HG03039 (cell line): Measurements from ENCODE around the gene EPYC.

Experiments used
- ATAC-seq: cut with Tn5 transposase; IDR thresholded peaks from one replicate; pipeline ENCODE4 v1.9.1; 2021; ENCODE audit warnings: mild to moderate bottlenecking, moderate library complexity; ENCODE audit not compliant: unreplicated experiment

Gene EPYC, protein sequence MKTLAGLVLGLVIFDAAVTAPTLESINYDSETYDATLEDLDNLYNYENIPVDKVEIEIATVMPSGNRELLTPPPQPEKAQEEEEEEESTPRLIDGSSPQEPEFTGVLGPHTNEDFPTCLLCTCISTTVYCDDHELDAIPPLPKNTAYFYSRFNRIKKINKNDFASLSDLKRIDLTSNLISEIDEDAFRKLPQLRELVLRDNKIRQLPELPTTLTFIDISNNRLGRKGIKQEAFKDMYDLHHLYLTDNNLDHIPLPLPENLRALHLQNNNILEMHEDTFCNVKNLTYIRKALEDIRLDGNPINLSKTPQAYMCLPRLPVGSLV

DNA sequence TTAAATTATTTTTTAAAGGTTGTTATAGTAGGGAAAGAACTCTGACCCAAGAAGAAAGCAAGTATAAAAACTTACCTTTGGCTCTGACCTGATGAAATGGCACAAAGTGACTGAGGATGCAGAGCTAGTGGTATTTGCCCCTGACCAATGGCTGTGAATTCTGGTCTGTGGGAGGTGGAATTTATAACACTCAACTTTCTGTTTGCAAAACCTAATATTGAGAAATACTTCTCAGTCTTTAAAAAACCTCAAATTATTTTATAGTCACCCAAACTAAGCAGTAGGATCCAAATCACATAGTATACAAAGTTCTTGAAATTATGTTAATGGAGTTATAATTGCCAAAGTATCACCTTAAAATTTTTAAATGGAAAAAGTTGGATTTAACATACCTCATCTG lies at the start of gene EPYC:
EPYC (minus strand) TSS at position 101 of the 400 bp plus-strand sequence. CDS start 2,407 bp downstream, outside the sequence.
- no peak for ATAC-seq

DNA sequence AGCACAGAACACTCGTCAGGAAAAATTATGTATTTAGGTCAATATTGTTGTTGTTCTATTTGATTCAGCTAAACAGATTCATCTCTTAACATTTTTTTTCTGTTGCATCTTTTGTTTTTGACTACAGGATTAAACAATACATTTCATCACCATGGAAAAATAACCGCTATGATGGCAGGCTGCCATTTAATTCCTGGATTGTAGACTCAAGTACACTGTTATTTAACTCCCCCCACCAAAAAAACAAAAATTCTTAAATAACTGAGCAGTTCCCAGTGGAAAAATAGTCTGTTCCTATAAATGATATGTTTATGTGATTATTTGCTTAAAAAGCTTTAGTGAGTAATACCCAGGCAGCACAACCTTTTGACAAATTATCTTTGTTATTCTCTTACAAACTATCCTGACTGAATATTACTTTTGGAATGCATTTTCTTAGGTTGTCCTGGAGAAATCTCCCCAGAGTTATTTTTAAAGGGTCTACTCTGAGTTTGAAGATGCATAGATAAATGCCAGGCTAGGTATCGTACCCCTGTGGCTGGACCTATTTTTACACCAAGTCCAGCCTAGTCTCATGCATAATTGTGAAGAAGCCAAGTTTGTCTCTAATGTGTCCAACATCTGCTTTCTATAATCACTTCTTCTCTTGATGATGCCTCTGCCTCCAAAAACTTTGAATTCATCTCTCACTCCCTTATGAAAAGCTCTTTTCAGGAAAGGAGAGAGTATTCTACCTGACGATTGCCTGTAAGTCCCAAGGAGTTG lies 49.4 kb upstream of the EPYC start:
- ATAC-seq, result no peak

DNA sequence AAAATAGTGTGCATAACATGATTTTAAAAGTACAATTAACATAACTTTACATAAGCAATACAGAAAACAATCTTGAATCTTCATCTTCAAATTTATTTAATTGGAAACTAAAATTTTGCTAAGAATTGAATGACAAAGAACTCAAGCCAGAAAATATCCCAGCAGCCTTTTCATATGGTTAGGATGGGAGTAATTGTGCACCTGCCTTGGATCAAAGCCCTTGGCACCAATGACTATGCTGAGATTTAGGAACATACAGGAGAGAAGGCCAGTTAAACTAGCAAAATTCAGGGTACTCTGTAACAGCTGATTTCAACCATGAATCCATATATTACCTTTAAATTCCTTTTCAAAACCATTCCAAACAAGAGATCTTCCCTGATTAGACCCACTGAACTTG lies 47.3 kb upstream of the EPYC start:
- ATAC-seq, result no peak

DNA sequence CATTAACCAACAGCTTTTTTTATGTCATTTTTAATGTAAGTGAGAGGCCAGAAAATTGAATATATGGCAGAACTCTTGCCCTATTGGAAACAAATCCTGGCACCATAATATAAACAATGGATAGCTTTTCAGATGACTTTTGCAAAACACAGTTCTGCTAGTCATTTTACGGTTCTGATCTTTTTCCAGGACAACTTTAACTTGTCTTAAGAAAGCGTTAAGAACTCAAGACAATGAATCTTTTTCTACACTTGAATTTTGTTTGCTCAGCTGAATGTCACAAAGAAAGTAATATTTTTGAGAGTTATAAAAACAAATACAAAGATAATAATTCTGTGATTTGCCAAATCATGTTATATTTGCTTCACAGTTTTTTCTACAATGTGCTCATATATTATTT lies 39.8 kb upstream of the EPYC start:
- ATAC-seq, result no peak

DNA sequence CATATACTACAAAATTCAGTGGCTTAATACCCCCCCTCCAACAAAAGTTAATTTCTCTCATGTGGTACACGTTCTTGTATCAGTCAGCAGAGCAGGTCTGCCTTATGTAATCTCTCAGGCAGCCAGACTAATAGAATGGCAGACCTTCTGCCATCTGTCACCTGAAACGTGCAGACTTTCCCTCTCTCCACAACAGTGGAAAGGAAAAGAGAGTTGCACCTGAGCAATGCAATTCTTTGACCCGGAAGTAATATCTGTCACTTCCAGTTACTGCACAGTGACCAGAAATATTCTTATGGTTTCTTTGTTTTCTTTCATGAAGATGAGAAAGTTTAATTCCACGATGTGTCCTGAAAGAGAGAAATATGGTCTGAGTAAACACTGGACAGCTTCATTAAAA lies 38.6 kb upstream of the EPYC start:
- ATAC-seq, result no peak

DNA sequence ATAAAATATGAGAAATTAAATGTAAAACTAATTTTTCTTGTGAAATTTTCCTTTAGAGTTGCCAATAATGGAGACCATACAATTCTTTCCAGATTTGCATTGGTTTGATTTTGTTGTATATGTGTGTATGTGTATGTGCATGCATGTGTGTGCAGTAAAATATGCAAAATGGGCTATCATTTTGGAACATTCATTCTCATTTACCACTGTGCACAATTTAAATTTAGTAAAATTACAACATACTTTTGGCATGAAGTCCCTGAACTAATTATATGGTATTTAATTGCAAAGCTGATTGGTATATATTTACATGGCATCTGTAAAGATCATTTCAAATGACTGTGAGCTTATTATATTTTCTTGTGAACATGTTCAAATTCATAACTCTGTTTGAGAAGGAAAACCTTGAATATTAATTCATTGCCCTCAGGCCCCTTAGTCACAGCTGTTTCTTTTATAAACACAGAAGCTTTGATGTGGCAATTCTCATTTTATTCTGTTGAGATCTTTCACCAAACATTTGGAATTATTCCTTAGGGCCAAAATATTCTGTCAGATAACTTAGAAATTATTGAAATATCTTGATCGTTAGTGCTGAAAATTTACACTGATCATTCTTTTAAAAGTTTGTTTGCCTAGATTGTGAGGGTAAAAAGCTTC lies 35.5 kb upstream of the EPYC start:
- ATAC-seq, result no peak

DNA sequence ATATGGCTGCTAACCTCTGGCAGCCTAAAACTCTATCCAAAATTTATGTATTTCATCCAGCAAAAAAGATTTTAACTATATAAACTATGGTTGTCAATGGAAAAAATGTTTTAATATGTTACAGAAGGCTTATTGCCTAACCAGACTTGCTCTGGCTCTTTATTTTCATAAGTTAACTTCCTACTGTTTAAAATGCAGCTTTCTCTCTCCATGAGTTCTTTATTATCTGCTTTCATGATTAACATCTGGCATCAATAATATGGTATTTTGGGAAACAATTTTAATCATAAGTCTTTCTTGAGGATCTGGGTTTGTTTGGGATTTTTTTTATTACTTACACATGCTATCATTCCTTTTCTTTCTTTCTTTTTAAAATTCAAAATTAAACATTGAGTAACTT lies 32.5 kb upstream of the EPYC start:
- no peak for ATAC-seq

DNA sequence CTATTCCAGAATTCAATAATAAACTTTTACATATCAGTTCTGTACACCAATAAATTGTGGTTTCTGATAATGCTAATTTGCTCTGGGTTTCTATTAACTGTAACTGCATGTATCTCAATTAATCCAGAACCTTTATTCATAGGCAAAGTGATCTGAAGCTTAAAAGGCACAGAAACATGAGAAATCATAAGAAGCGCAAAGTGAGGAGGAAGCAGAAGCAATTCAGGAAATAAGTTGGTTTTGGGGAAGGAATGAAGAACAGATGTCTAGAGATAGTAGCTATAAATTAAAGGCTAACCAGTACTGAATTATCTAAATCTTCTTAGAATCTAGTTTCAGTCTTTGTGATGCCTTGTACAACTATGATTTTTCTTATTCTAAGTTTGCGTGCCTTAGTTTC lies 28.5 kb upstream of the EPYC start:
- ATAC-seq, result no peak

DNA sequence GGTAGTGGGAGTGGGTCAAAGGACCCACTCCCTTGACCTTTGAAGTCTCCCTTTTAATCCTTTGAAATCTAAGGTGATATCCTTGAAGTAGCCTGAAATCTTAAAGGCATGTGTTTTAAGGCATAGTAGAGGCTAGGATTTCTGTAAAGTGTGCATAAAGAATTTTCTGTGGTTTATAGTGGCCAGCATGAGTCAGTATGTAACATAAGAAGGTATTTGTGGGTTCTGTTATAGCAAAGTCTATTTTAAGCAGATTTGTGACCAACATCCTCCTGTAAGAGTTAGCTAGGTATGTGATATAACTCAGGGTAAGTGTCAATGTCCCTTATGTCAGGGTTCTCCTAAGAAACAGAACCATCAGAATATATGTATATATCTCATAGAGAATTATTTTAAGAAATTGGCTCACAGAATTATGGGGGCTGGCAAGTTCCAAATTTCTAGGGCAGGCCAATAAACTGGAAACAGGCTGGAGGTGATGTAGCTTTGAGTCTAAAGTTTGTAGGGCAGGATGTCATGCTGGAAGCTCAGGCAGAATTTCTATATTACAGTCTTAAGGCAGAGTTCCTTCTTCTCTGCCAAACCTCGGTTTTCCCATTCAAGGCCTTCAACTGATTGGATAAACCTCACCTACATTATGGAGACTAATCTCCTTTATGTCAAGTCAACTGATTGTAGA lies 18.7 kb upstream of the EPYC start:
- no peak for ATAC-seq

DNA sequence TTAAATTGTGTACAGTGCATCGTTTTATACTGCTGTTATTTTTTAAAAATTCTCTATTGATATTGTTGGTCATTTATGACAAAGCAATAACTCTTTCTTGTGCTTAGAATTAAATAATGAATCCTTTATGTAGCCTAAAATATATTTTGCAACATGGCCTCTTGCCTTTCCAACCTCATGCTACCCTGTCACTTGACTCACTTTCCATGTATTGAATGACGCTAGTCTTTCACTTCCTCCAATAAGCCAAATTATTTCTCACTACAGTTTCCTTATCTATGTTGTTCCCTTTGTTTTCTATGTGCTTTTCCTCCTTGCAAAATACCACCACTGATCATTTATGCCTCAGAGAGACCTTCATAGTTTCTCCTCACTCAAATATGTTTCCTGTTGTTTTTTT lies 16.3 kb upstream of the EPYC start:
- no peak for ATAC-seq

DNA sequence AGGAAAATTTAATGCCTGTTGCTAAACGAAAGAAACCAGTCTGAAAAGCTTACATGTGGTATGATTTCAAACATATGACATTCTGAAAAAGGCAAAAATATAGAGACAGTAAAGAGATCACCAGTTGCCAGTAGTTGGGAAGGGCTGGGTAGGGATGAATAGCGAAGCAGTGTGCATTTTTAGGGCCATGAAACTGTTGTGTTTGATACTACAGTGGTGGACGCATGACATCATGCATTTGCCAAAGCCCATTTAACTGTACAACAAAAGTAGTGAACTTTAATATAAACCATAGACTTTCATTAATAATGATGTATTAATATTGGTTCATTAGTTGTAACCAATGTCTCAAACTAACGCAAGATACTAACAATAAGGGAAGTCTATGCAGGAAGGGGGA lies 14.7 kb upstream of the EPYC start:
- ATAC-seq, result no peak

DNA sequence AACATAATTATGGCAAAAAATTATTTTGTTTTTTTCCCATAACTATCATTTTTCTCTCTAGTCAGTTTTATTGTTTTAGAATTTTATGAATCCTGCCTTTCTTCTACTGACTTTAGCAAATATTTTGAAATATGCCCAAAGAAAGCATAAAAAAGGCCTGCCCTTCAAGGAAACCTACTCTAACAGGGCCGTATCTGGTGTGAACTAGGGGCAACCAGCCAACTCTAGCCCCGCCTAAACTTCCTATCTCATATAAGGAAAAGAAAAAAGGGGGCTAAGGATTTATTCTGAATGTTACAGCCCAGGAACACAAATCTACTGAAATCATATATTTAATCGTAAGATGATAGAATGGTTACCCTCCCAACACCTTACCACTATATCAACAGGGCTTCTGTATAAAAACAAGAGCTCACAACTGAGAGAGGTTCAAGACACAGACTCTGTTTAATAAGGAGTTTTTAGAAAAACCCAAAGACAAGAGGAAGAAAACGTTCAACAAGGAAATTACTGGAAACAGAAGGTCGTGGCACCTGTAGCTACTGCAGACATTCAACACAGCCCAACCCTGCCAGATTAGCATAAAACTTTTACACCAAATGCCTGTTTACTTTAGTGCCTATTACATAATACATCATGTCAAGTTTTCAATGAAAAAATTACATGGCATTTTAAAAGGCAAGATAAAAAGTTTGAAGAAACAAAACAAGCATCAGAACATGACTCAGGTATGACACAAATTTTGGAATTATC lies 12.9 kb upstream of the EPYC start:
- ATAC-seq, result no peak

DNA sequence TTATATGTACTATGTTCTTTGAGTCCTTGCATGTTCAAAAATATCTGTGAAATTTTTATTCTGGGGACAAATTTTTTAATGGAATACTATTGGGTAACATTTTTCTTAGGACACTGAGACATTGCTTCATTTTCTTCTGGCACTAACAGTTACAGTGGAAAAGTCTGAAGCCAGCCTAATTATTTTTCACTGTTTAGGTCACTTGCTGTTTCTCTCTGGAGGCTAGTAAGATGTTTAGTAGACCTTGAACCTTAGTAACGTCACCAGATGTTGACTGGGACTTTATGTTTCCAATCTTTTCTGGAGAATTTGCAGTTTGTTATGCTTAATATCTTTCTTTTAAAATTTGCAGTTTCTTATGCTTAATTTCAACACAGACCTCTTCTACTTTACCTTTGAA lies 12.3 kb upstream of the EPYC start:
- no peak for ATAC-seq

DNA sequence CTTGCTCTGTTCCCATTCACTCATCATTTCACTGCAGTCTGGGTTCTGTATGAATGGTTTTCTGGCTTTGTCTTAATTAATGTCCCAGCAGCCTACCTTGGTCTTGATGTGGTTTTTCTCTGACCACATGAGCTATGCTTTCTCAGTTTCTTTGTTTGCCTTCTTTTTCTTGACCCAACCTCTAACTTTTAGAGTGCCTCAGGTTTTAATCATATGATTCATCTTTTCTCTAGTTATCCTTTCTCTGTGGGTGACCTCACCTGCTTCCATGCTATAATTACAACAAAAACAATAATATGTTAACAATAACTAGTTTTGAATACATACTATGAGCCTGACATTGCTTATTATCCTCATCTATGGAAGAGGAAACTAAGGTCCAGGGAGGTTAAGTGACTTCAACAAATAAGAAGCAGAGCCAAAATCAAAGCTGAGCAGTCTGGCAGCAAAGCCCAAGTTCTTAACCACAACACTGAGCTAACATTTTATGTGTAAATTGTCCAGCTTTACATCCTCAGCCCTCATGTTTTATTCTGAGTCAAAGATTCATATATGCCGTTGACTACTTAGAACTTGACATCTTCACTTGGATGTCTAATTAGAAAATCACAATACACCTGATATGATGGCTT lies 4.7 kb upstream of the EPYC start:
- peak; percentile 80 for ATAC-seq

DNA sequence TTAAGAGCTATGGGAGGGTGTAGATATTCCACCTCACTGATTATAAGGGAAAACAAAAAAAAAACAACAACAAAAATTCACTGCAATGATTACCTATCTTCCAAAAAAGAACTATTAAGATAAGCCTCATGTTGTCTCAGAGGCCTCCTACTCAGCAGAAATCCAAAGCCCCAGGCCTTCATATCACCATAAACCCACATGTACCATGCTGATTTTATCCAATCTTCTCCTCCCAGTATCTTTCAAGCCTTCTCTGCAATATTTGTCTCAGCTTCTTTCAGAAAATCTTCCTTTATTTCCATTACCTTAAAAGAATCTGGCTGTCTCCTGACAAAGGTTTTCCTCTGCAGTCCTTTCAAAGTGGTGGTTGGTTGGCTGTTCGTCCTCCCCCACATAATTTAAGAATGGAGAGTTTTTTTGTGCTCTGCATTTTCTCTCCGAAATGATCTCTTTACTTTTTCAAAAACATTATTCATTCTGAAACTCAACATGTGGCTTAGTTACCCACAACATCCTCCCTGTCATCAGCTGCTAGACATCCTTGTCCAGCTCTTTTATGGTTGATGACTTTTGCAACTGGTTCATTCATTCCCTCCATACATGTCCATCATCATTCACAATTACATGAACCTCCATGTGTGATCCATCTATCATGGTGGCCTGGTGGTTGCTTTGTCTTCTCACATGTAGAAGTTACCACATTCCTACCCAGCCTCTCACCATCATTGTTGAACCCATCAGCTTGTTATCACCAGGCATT lies 2.9 kb upstream of the EPYC start:
- ATAC-seq, result peak; percentile 77

DNA sequence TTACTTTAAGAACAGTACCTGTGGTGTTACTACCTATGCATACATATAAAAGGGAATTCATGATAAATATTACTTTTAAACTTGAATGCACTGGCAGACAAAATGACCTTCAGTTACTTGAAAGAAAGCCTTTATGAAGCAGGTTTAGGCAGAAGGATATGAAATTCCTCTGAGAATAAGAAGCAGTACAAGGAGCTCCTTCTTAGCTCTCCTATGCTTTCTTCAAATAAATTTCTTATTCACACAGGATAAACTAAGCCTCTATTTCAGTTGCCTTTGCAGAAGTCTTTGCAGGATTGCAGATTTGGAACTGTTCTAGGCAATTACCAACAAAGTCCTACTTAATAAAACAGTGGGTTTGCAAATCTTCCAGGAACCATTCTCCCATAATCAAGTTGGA lies 1.0 kb downstream of the EPYC start:
- no peak for ATAC-seq

DNA sequence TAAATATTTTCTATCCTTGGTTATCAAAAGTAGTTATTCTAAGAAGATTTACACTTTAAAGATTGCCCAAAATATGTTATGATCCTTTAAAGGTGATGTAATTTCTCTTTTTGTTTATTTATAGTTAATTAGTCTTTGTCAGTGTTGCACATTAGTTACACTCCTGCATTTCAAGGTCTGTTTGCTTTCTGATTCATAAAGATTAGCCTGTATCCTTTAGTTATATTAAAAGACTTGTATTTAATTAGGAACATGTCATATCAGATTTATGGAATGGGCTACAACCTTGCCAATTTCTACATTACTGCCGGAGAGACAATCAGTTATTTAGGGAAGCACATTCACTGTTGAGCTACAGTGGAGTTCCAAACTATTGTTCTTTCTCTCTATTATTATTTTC lies 3.5 kb downstream of the EPYC start:
- ATAC-seq, result no peak

DNA sequence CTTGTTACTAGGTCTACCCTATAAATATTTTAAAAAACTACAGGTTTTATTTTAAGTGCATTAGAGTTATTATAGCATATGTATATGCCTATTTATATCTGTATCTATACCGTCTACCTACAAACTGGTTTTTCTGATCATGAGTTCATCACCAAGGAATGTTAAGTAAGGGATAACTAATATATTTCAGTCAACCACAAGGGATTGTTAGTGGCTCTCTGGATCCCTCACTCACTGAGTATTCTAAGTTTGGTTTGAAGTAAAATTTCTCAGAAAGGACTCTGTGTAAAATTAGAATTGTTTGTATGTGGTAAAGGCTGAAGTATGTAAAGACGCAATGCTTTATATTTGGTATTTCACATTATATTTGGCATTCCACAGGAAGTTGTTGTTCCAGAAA lies 4.8 kb downstream of the EPYC start:
- ATAC-seq, result no peak

DNA sequence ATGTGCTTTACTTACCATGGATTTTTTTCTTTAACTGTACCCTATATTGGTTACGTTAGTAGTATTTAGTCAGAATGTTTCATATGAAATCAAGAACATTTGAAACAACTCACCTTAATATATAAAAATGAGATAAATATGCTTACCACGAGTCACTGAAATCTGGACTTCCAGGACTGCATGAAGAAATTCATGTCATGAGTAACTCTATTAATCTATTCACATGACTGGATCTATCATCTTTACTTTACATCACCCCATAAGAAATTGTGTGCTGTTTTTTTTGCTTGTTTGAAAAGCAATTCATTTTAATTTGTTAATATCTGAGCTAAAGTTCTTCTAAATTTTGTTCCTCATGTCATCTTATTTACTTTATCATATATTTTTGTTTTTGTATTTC lies 5.2 kb downstream of the EPYC start:
- ATAC-seq, result no peak

DNA sequence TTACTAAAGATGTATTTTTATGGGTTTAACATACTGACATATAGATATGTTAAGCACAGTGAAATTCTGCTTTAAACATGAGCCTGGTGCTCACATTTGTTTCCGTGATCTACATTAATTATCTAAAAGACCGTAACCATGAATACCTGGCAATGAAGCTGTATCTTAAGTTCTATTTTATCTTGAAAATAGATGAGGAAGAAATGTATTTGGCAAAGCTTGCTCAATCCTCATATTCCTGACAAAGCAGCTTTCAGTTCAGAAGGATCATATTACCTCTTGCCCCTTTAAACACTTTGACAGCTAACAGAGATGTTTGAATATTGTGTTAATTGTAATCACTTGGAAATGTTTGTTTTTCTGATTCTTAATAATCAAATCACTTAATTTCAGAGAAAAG lies 9.8 kb downstream of the EPYC start:
- no peak for ATAC-seq
